ENCODE data around the gene CPSF3. TPM values are rescaled to one million over a fixed set of nuclear protein-coding genes. Genes with fewer than 3 reads are reported as not detected.

Gene CPSF3
- total RNA-seq, 1 experiment from 2014 or later: 61.5 TPM

- peaks cover 25% of the 10 kb centered on the region for H3K4me1 ChIP-seq (replicated peaks; ENCODE audit: insufficient read depth)
- no peak overlapping the region for H3K4me2 ChIP-seq
- H3K9me3 ChIP-seq (ENCODE audit: insufficient read depth, low read depth): no peaks in the 10 kb centered on the region
- H4K20me1 ChIP-seq (ENCODE audit: insufficient read depth): no peaks in the 10 kb centered on the region
- DNase-seq: no peak
- ChIA-PET CTCF (interaction anchor here (0.5 kb wide), 1 partner anchor 27 kb away, joined by 10 read pairs; no protein-coding TSS in a partner anchor), POLR2A (ENCODE audit: unreplicated experiment) (no interaction called here)
- H3K27me3 ChIP-seq (ENCODE audit: insufficient read depth, low read depth): no peaks in the 10 kb centered on the region
- TF ChIP-seq EZH2 (IDR thresholded peaks at IDR 0.05; ENCODE audit: low read depth) (no peak), CTCF (conservative IDR thresholded peaks at IDR 0.05) (no peak)
- H3K27ac ChIP-seq: no peak overlapping the region
- peaks cover 47% of the 10 kb centered on the region for H3K36me3 ChIP-seq (ENCODE audit: low read depth)
- peaks cover 50% of the 10 kb centered on the region for H3F3A ChIP-seq (ENCODE audit: insufficient read depth, low read depth)
- H2AFZ ChIP-seq: no peak overlapping the region
- no peaks in the 10 kb centered on the region for H3K9me2 ChIP-seq (ENCODE audit: insufficient read depth)
- H3K79me2 ChIP-seq (ENCODE audit: low read depth): peaks cover 10% of the 10 kb centered on the region; the same call in 1 of the 2 replicates
- no TSS peak for BruUV-seq (replicated peaks)
- H3K4me3 ChIP-seq: no peak overlapping the region
- intact Hi-C loops (cut with micrococcal nuclease; ENCODE audit: unreplicated experiment): no loop called here
Observed at GRCh38 chr2:9390151-9390850, 33.2 kb upstream of the CPSF3 start.

GRCh38 chr2:9390991-9391390 is 32.5 kb upstream of the CPSF3 start:
- H3K4me2 ChIP-seq: no peak overlapping the region
- peaks cover 44% of the 10 kb centered on the region for H3K36me3 ChIP-seq (ENCODE audit: low read depth)
- DNase-seq: no peak
- BruUV-seq (replicated peaks): no TSS peak
- peaks cover 10% of the 10 kb centered on the region; the same call in 1 of the 2 replicates for H3K79me2 ChIP-seq (ENCODE audit: low read depth)
- no peaks in the 10 kb centered on the region for H3K9me3 ChIP-seq (ENCODE audit: insufficient read depth, low read depth)
- H3K27me3 ChIP-seq (ENCODE audit: insufficient read depth, low read depth): no peaks in the 10 kb centered on the region
- POLR2A ChIA-PET (ENCODE audit: unreplicated experiment): no interaction called here
- TF ChIP-seq CTCF (conservative IDR thresholded peaks at IDR 0.05) (no peak), EZH2 (IDR thresholded peaks at IDR 0.05; ENCODE audit: low read depth) (no peak)
- peaks cover 45% of the 10 kb centered on the region for H3F3A ChIP-seq (ENCODE audit: insufficient read depth, low read depth)
- H2AFZ ChIP-seq: no peak overlapping the region
- H3K4me3 ChIP-seq: no peak overlapping the region
- CTCF ChIA-PET: no interaction called here
- no peaks in the 10 kb centered on the region for H3K9me2 ChIP-seq (ENCODE audit: insufficient read depth)
- H3K27ac ChIP-seq: no peak overlapping the region
- intact Hi-C loops (cut with micrococcal nuclease; ENCODE audit: unreplicated experiment): no loop called here
- H3K4me1 ChIP-seq (replicated peaks; ENCODE audit: insufficient read depth): peaks cover 18% of the 10 kb centered on the region
- H4K20me1 ChIP-seq (ENCODE audit: insufficient read depth): no peaks in the 10 kb centered on the region

- ChIA-PET CTCF (no interaction called here), POLR2A (ENCODE audit: unreplicated experiment) (no interaction called here)
- Histone ChIP-seq H3K27ac (no peak overlapping the region), H3K36me3 (ENCODE audit: low read depth) (peaks cover 51% of the 10 kb centered on the region), H3F3A (ENCODE audit: insufficient read depth, low read depth) (peaks cover 46% of the 10 kb centered on the region), H4K20me1 (ENCODE audit: insufficient read depth) (no peaks in the 10 kb centered on the region; the same call in 1 of the 2 replicates), H3K27me3 (ENCODE audit: insufficient read depth, low read depth) (no peaks in the 10 kb centered on the region), H3K4me1 (replicated peaks; ENCODE audit: insufficient read depth) (peaks cover 11% of the 10 kb centered on the region), H3K4me2 (no peak overlapping the region), H3K9me2 (ENCODE audit: insufficient read depth) (no peaks in the 10 kb centered on the region), H2AFZ (no peak overlapping the region), H3K9me3 (ENCODE audit: insufficient read depth, low read depth) (no peaks in the 10 kb centered on the region), H3K4me3 (no peak overlapping the region), H3K79me2 (ENCODE audit: low read depth) (peaks cover 10% of the 10 kb centered on the region; the same call in 1 of the 2 replicates)
- intact Hi-C loops (cut with micrococcal nuclease; ENCODE audit: unreplicated experiment): loop anchor here (1.0 kb wide), 1 partner anchor 46 kb away; no protein-coding TSS in a partner anchor
- no peak for DNase-seq
- TF ChIP-seq CTCF (conservative IDR thresholded peaks at IDR 0.05): no peak
- TF ChIP-seq EZH2 (IDR thresholded peaks at IDR 0.05; ENCODE audit: low read depth): no peak
- BruUV-seq (replicated peaks): no TSS peak
Observed at GRCh38 chr2:9391961-9392720, 31.3 kb upstream of the CPSF3 start.
